SHP77 treated with DMSO at 0.1 percent for 48 hours (cell line): ENCODE results near the gene CCDC116.
"Not testable (repeated sequence)": the region's sequence is repeated elsewhere in the genome, so short reads cannot be mapped to it uniquely, and the experiment has no call there.

ENCODE experiments used
- DNase-seq: peaks from one replicate; lab custom pipeline; 2025; lab: John Stamatoyannopoulos, UW

CCDC116 gene

DNA sequence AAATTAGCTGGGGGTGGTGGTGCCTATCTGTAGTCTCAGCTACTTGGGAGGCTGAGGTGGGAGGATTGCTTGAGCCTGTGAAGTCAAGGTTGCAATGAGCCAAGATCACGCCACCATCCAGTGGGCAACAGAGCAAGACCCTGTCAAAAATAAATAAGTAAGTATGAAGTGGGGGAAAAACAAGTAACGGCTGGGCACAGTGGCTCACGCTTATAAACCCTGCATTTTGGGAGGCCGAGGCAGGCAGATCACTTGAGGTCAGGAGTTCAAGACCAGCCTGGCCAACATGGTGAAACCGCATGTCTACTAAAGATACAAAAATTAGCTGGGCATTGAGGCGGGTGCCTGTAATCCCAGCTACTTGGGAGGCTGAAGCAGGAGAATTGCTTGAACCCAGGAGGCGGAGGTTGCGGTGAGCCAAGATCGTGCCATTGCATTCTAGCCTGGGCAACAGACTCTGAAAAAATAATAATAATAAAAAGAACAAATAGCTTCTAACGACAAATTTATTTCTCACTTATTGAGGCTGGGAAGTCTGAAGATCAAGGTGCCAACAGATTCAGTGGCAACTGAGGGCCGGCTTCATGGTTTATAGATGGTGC is 22.9 kb upstream of the CCDC116 start:
- DNase-seq, result not testable (repeated sequence)

DNA sequence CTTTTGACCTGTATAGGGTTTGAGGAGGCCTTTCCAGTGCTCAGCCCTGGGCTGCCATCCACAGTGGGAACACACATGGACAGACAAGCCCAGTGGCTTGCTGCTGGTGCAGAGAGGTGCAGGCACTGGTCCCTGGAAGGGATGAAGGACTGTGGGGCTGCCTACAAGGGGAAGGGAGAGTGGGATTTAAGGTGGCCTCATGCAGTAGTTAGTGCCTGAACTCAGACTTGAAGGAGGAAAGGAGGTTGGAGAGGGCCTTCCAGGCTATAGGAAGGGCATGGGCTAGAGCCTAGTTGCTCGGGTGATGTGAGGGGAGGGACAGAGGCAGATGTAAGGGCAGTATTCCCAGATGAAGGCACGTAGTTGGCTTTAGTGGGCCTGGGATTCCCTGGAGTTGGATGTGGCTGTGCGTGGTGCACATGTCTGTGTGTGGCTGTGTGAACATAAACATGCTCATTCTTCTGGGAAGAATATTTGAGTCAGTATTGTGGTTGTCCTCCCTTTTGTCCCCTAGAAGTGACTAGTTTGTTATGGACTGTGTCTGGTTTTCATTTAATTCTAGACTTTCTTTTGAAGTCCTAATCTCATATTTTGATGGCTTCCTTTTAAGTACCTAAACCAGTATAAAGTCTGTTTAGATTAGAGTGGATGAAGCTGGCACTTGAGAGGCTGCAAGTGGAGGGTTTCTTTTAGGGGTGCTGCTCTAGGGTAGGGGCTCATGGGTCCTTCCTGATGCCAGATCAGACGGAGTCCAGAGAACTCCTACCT is 21.2 kb upstream of the CCDC116 start:
- DNase-seq, result no peak

DNA sequence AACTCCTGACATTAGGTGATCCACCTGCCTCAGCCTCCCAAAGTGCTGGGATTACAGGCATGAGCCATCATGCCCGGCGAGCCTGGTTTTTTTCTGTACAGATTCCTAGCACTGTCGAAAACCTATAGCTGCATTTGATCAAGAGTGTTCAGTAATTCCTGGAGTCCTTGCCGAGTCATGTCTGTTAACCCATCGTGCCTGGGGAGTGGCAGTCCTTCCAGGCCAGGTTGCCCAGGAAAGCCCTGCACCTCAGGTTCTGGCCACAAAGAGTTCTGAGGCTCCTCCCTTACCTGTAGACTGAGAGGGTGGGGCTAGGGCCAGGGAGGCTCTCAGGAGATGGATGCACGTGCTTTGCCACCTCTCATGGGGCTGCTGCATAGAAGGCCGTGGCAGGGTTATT is 19.7 kb upstream of the CCDC116 start:
- no peak for DNase-seq

DNA sequence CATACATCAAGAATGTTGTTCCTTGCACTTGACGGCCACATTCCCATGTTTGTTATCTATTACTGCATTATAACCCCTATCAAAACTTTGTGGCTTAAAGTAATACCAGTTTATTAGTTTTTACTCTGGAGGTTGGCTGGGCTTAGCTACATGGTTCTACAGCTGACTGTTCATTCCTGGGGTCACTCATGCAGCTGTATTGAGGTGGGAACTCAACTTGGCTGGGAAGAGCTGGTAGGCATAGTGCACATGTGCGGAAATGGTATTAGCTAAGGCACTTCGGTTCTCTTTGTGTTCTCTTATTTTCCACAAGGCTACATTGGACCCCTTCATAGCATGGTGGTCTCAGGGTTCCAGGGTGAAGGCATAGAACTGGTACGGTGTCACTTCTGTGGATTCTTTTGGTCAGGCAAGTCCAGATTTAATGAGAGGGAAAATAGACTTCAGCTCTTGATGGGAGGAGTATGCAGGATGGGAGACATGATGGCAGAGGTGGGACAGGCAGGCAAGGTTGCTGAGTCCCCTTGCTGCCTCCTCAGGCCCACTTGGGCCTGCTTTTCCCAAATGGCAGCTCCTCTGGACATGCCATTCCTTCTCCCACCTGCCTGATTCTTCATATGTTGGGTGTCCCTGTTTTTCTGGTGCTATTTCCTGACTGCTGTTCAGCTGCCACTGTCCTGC is 18.9 kb upstream of the CCDC116 start:
- DNase-seq, result no peak

GRCh38 chr22:21615731-21616130 is 16.8 kb upstream of the CCDC116 start:
- no peak for DNase-seq

- DNase-seq, result not testable (repeated sequence)
Observed at GRCh38 chr22:21617337-21617736, 15.2 kb upstream of the CCDC116 start.

DNA sequence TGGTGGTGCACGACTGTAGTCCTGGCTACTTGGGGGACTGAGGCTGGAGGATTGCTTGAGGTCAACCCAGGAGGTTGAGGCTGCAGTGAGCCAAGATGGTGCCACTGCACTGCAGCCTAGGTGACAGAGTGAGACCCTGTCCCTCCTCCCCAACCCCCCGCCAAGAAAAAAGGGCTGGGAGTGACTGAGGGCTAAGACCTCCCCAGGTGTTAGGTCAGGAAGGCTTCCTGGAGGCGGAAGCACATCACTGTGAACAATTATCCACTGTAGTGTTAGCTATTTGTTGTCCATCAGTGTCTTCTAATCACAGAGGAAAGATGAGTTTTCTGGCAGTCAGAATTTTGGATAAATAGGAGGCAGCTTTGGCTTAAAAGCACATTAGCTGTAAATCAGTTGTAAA is 11.5 kb upstream of the CCDC116 start:
- DNase-seq, result no peak

DNA sequence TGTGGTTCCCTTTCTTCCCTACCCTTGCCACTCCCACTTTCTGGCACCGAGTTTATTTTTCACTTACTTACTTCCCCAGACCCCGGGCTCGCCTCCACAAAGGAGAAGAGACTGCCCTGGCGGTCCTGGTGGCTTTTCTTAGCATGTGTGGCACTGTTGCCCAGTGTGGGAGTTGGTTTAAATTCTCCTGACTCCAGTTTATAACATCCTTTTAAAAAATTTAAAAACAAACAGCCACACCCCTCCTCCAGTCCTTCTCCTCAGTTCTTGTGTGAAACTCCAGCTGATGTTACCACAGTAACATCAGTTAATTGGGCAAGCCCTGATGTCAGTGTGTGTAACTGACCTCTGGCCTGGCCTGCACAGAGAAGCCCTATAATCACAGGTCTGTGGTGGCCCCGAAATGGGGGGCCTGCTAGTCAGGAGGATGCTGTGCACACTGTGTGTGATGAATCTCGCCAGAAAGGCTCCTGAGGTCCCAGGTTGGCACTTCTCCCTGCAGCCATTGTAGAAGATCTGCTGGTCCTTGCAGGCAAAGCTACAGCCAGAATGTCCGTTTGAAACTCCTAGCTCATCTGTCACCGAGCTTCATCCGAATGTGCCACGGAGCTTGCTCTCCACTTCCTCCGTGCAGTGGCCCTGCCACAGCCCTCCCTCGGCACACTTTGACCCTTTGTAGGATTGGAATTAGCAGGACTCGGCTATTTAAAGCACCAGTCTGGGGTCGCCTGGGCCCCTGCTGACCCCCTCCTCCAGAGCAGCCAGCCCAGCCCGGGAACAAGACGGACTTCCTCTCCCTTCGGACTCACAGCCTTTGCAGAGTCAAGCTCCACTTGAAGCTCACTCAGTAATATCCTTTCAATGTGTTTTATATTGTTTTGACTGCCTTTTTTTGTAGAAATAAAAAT is 10.3 kb upstream of the CCDC116 start:
- DNase-seq, result no peak

GRCh38 chr22:21622919-21623647 is 9.5 kb upstream of the CCDC116 start:
- no peak for DNase-seq

DNA sequence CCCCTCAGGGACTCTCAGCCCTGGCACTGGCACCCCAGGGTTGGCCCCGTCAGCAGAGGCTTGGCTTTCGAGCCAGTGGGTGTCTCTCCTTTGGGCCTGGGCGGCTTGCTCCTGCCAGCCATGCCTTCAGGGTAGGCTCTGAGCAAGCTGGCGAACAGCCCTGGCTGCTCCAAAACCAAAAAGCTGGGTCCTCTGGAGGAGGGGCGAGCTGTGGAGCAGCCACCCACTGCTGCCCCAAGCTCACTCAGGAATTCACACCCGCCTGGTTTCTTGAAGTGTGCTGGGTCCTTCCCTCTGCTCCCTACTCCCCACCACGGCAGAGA is 9.0 kb upstream of the CCDC116 start:
- DNase-seq, result no peak

DNA sequence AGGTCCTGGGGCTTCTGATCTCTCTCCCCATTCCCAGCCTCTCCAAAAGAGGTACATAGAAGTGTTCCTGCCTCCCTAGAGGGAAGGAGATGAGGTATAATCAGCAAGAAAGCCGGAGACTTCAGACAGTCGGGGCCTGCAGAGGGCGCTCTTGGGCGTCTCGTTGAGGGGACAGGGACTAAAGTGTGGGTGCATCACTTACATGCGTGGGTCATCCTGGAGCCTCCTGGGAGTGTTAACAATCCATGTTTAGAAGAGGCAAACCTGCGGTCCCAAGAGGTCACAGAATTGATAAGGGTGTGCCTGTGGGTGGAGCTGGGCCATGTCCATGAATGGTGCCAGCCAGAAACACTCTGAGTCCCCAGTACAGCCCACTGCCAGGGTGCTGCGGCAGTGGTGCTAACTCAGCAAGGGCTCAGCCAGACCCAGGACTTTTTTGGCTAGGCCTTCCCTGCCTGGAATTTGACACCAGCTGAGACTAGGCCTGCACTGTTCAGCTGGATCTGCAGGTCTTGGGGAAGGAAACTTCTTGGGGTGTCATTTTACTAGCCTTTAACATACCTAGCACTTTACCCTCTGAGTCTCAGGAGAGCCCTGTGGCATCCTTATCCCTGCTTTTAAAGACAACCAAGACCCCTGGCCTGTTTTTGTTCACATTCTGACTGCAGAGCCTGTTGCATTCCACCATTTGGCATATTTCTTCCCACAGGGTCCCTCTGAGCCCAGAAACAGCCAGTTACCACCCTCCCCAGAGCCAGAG is 8.3 kb upstream of the CCDC116 start:
- DNase-seq, result peak; percentile 5

DNA sequence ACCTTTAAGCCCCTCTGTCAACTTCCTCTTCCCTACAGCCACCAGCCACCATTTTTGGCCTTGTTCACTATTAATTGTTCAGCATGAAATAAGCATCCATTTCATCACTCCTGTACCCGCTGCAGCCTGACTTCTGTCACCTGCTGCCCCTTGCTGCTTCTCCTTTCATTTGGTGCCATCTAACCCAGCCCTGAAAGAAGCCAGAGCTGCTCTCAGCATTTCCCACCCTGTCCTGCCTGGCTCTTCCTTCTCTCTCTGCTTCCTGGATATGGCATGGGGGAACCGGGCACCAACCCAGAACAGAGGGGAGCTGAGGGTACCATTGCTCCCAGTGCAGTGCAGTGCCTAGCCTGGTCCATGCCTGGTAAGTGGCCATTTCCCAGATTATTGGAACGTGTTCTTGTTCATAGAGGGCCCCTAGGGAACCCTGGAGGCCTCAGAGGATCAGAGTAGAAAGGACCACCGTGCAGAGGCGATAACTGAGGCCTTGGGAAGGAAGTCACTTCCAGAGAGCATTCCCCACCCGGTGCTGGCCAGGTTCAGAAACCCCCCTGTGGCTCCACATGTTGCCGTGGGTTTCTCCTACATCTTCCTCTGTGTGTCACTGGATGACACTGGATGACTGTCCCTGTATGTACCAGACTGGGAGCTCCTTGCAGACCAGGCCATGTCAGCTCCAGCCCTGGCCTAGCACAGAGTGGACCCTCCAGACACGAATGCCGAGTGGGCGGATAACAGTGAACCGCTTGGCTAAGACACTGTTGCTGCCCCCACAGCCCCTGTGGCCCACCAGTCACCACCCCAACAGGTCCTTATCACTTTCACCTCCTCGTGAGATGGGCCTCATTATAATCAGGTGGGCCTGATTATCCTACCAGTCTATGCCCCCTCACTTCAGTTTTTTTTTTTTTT is 7.4 kb upstream of the CCDC116 start:
- DNase-seq, result no peak

DNA sequence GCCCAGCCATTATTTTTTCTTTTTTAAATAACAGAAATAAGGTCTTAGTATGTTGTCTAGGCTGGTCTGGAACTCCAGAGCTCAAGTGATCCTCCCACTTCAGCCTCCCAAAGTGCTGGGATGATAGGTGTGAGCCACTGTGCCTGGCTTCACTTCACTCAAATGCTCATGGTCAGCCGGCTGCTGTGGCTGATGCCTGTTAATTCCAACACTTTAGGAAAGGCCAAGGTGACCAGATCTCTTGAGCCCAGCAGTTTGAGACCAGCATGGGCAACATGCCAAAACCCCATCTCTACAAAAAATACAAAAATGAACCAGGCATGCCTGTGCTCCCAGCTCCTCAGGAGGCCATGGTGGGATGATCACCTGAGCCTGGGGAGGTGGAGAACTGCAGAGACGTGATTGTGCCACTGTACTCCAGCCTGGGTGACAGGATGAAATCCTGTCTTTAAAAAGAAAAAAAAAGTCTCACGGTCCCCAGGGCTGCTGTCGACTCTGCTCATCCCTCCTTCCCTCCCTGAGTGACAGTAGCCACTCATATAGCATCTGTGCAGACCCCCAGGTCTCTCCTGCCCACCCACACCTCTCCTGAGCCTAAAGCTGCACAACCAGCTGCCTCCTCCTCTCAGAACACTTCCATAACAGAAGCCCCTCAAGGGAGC is 6.4 kb upstream of the CCDC116 start:
- no peak for DNase-seq

GRCh38 chr22:21626735-21627469 is 5.7 kb upstream of the CCDC116 start:
- DNase-seq, result no peak

DNA sequence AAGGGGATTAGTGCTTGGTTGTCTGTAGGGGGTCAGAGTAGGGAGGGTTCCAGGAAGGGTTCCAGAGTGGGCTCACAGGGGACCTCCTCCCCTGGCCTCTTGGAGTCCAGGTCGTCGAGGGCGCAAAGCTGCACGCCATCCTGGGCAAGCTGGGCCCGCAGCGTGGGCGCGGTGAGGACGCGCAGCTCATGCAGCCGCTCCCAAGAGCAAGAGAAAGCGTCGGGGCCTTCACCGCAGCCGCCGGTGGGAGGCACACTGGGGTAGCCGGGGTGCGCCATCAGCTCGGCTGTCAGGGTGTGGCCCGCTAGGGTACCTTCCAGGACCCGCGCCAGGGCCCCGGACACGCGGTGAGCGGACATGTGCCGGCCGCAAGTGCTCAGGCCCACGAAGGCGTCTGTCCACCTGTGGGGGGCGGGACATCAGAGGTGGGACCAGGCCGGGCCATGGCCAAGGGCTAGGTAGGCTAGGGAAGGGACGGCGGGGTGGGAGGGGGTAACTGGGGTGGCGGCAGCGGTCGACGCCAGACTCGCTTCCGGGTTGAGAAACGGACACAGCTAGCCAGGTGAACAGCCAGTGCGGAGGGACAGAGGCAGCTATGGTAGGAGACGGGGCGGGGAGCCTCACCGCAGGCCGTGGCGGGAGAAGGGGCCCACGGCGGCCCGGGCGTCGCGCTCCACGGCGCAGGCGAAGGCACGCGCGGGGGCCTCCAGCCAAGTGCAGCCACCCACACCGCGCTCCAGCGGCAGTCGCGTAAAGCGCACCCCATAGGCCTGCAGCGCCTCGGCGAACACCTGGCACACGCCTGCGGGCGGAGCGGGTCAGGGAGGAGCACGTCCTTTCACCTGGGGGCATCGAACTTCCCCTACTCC is 3.9 kb upstream of the CCDC116 start:
- no peak for DNase-seq

GRCh38 chr22:21629255-21630149 is 3.1 kb upstream of the CCDC116 start, which contains the start of gene YDJC:
Gene YDJC (minus strand): TSS chr22:21630022. CDS start chr22:21630014, 8 bp downstream.
- DNase-seq, result peak; percentile 79
